GM12873 (cell line): Measurements from ENCODE around the gene PACSIN2.

Experiments used
- CTCF ChIP-seq: IDR thresholded peaks from 2 replicates; pipeline ENCODE4 v1.5.1; 2012; ENCODE audit warnings: low read depth, mild to moderate bottlenecking, moderate library complexity, low read length, control low read depth; ENCODE audit not compliant: insufficient read depth; ENCODE audit errors: missing control alignments

PACSIN2 gene

GRCh38 chr22:43004362-43005035, 10.4 kb downstream of the PACSIN2 start:
- no peak for TF ChIP-seq CTCF

- TF ChIP-seq CTCF = no peak
These were observed 12.8 kb downstream of the PACSIN2 start for GRCh38 chr22:43002202-43002586.

- no peak for TF ChIP-seq CTCF
These were observed 13.4 kb downstream of the PACSIN2 start for GRCh38 chr22:43001271-43002201.

DNA sequence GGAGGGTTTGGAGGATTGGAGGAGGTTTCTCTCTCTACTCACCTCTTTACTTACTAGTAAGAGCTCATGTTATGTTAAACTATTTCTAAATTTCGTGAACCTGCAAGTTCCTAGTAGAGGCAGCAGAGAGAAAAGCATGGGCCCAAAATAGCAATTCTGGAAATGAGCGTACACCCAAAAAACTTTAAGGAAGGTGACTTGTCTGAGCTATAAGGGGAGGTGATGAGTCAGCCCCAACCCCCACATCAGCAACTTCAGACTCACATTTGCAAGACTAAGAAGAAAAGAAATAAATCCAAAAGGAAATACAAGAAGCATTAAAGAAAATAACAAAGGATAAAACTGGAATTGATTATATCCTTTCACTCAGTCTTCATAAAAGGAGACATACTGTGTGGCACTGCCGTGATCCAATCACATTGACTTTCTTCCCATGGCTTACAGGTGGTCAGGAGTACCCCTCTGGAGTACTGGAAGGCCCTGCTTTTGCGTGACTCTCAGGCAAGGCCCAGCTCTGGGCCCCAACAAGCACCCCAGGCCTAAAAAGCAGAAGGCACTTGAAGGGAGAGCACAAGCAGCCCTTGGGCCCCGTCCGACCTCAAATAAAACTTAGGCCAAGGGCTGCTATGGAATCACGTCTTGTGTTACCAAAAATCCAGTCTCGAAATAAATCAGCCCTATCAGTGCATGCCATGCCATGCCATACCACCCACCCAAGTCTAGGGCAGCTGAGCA, 14.3 kb downstream of the PACSIN2 start:
- no peak for TF ChIP-seq CTCF

DNA sequence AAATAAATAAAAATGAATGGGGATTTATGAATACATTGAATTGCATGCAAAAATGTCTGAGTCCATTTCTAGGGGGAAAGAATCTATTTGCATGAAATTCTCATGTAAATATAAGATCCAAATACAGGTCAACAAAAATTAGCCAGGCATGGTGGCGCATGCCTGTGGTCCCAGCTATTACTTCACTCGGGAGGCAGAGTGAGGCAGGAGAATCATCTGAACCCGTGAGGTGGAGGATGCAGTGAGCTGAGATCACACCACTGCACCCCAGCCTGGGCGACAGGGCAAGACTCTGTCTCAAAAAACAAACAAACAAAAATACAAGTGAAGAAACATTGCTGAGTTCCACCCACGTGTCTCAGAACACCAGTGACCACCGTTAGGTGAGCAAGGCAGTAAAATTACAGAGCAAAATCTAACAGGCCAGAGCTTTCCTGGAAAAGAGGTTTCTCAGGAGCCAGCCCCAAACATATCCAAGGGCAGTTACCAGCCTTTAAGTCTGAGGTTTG, 17.3 kb downstream of the PACSIN2 start:
- TF ChIP-seq CTCF = no peak

GRCh38 chr22:42996646-42997365, 18.1 kb downstream of the PACSIN2 start:
- TF ChIP-seq CTCF = no peak
